ENCODE results near the gene GMDS.

The GMDS gene

GRCh38 chr6:1868561-1869261, 376.7 kb downstream of the GMDS start:
- ATAC-seq, result no peak
- TF ChIP-seq BACH2 (CRISPR knock-in tag; IDR thresholded peaks at IDR 0.05; ENCODE audit: borderline replicate concordance) (no peak), ARNTL (CRISPR knock-in tag; IDR thresholded peaks at IDR 0.05; ENCODE audit: borderline replicate concordance, low read depth) (no peak), POU6F1 (CRISPR knock-in tag; IDR thresholded peaks at IDR 0.05; ENCODE audit: borderline replicate concordance, low read depth) (no peak), CSDC2 (CRISPR knock-in tag; IDR thresholded peaks at IDR 0.05) (no peak), ESRRG (CRISPR knock-in tag; IDR thresholded peaks at IDR 0.05) (no peak), PPARA (CRISPR knock-in tag; IDR thresholded peaks at IDR 0.05; ENCODE audit: borderline replicate concordance) (no peak), ZNF565 (CRISPR knock-in tag; conservative IDR thresholded peaks at IDR 0.05; ENCODE audit: low read depth) (no peak), ZC3H10 (CRISPR knock-in tag; IDR thresholded peaks at IDR 0.05) (no peak), SNAI2 (CRISPR knock-in tag; IDR thresholded peaks at IDR 0.05) (no peak), ZNF8 (CRISPR knock-in tag; IDR thresholded peaks at IDR 0.05) (no peak), CSRNP3 (CRISPR knock-in tag; IDR thresholded peaks at IDR 0.05) (no peak), GLIS3 (CRISPR knock-in tag; IDR thresholded peaks at IDR 0.05) (no peak), ZFP30 (CRISPR knock-in tag; IDR thresholded peaks at IDR 0.05) (no peak), ZNF70 (CRISPR knock-in tag; IDR thresholded peaks at IDR 0.05) (no peak), ZFP3 (CRISPR knock-in tag; IDR thresholded peaks at IDR 0.05) (no peak), OSR1 (CRISPR knock-in tag; IDR thresholded peaks at IDR 0.05) (no peak), RARB (CRISPR knock-in tag; IDR thresholded peaks at IDR 0.05) (no peak)
- TF ChIP-seq, protein P1, sequence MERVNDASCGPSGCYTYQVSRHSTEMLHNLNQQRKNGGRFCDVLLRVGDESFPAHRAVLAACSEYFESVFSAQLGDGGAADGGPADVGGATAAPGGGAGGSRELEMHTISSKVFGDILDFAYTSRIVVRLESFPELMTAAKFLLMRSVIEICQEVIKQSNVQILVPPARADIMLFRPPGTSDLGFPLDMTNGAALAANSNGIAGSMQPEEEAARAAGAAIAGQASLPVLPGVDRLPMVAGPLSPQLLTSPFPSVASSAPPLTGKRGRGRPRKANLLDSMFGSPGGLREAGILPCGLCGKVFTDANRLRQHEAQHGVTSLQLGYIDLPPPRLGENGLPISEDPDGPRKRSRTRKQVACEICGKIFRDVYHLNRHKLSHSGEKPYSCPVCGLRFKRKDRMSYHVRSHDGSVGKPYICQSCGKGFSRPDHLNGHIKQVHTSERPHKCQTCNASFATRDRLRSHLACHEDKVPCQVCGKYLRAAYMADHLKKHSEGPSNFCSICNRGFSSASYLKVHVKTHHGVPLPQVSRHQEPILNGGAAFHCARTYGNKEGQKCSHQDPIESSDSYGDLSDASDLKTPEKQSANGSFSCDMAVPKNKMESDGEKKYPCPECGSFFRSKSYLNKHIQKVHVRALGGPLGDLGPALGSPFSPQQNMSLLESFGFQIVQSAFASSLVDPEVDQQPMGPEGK (CRISPR knock-in tag; IDR thresholded peaks at IDR 0.05; ENCODE audit: borderline replicate concordance), result no peak

GRCh38 chr6:1867197-1867596, 378.2 kb downstream of the GMDS start:
- no peak for TF ChIP-seq ZNF70 (CRISPR knock-in tag; IDR thresholded peaks at IDR 0.05)
- no peak for TF ChIP-seq ZNF8 (CRISPR knock-in tag; IDR thresholded peaks at IDR 0.05)
- TF ChIP-seq PPARA (CRISPR knock-in tag; IDR thresholded peaks at IDR 0.05; ENCODE audit: borderline replicate concordance), result no peak
- TF ChIP-seq, protein P2, sequence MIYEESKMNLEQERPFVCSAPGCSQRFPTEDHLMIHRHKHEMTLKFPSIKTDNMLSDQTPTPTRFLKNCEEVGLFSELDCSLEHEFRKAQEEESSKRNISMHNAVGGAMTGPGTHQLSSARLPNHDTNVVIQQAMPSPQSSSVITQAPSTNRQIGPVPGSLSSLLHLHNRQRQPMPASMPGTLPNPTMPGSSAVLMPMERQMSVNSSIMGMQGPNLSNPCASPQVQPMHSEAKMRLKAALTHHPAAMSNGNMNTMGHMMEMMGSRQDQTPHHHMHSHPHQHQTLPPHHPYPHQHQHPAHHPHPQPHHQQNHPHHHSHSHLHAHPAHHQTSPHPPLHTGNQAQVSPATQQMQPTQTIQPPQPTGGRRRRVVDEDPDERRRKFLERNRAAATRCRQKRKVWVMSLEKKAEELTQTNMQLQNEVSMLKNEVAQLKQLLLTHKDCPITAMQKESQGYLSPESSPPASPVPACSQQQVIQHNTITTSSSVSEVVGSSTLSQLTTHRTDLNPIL (CRISPR knock-in tag; IDR thresholded peaks at IDR 0.05; ENCODE audit: low read depth), result no peak
- TF ChIP-seq CSDC2 (CRISPR knock-in tag; IDR thresholded peaks at IDR 0.05), result no peak
- no peak for TF ChIP-seq TOX (CRISPR knock-in tag; IDR thresholded peaks at IDR 0.05; ENCODE audit: borderline replicate concordance)
- no peak for TF ChIP-seq ZC3H10 (CRISPR knock-in tag; IDR thresholded peaks at IDR 0.05)
- no peak for TF ChIP-seq SNAI2 (CRISPR knock-in tag; IDR thresholded peaks at IDR 0.05)
- no peak for TF ChIP-seq ISL1 (CRISPR knock-in tag; IDR thresholded peaks at IDR 0.05)
- TF ChIP-seq ZFP30 (CRISPR knock-in tag; IDR thresholded peaks at IDR 0.05), result no peak
- TF ChIP-seq TSHZ2 (CRISPR knock-in tag; IDR thresholded peaks at IDR 0.05), result no peak

More at GRCh38 chr6:1867197-1867596, 378.2 kb downstream of the GMDS start:
- no peak for ATAC-seq

Data from SK-N-SH treated with all-trans-retinoic acid at 6 μM for 48 hours (cell line).